ENCODE measurements around the gene HIVEP3.

GRCh38 chr1:41456847-41457540, 461.7 kb downstream of the HIVEP3 start:
- TF ChIP-seq CTCF (IDR thresholded peaks at IDR 0.05) (no peak), POLR2A (IDR thresholded peaks at IDR 0.05) (no peak)

Measured in esophagus squamous epithelium (tissue), 4 donors.